Activated T-cell treated with anti-CD3 and anti-CD28 coated beads for 4 hours (primary cell): ENCODE results near the gene TMEM131.
"Not testable (repeated sequence)": the region's sequence is repeated elsewhere in the genome, so short reads cannot be mapped to it uniquely, and the experiment has no call there.

ENCODE experiments used
- DNase-seq: peaks from one replicate; pipeline ENCODE4 v3.0.0-alpha.2; 2020

The TMEM131 gene

GRCh38 chr2:97718051-97718882 is 277.5 kb downstream of the TMEM131 start:
- peak; percentile 50 for DNase-seq

- DNase-seq: no peak
Measured at GRCh38 chr2:97717613-97717995, 278.1 kb downstream of the TMEM131 start.

- DNase-seq: no peak
Measured at GRCh38 chr2:97716695-97717612, 278.8 kb downstream of the TMEM131 start.

GRCh38 chr2:97715951-97716694 is 279.6 kb downstream of the TMEM131 start:
- no peak for DNase-seq

GRCh38 chr2:97714950-97715652 is 280.6 kb downstream of the TMEM131 start:
- DNase-seq: no peak

- no peak for DNase-seq
Measured at GRCh38 chr2:97714084-97714949, 281.4 kb downstream of the TMEM131 start.

- peak; percentile 35 for DNase-seq
Measured at GRCh38 chr2:97713296-97714083, 282.3 kb downstream of the TMEM131 start, which contains the start of gene ZAP70. Gene ZAP70, plus strand, starts transcription at chr2:97713576. Its CDS starts 10,461 bp downstream, at chr2:97724037.

GRCh38 chr2:97712693-97713295 is 283.0 kb downstream of the TMEM131 start:
- DNase-seq: peak; percentile 37

- DNase-seq: not testable (repeated sequence)
Measured at GRCh38 chr2:97712175-97712574, 283.6 kb downstream of the TMEM131 start.

- DNase-seq: no peak
Measured at GRCh38 chr2:97711394-97711711, 284.4 kb downstream of the TMEM131 start.

GRCh38 chr2:97708608-97709007 is 287.1 kb downstream of the TMEM131 start:
- no peak for DNase-seq

GRCh38 chr2:97708048-97708380 is 287.7 kb downstream of the TMEM131 start:
- DNase-seq: no peak

- DNase-seq: no peak
Measured at GRCh38 chr2:97707362-97708047, 288.2 kb downstream of the TMEM131 start.

GRCh38 chr2:97706708-97707345 is 288.9 kb downstream of the TMEM131 start:
- DNase-seq: no peak
